ENCODE measurements around the gene KCNK17.

- no peak for TF ChIP-seq CTCF (conservative IDR thresholded peaks at IDR 0.05; ENCODE audit: low read length)
- no peak for TF ChIP-seq EZH2phosphoT487 (IDR thresholded peaks at IDR 0.05; ENCODE audit: borderline replicate concordance)
Observed at GRCh38 chr6:39292637-39293036, 21.6 kb downstream of the KCNK17 start.
